Body of pancreas (tissue), 4 donors: ENCODE measurements around the gene SAP30. TPM values are rescaled to one million over a fixed set of nuclear protein-coding genes. Genes with fewer than 3 reads are reported as not detected.

Source experiments
- ATAC-seq: fragments of 150-250 bp; one replicate; pipeline ENCODE4 v1.9.1; 2016
- DNase-seq, 4 donors: peaks; one replicate each; pipeline ENCODE4 v3.0.0-alpha.2; 2019
- H3K27ac ChIP-seq, 4 donors: fragments of 200-600 bp; sonication (generic); 1 replicate in 3 of 4; 2 replicates in 1 of 4; pipeline versions ENCODE4 v1.5.1 to v1.6.1; 2016 to 2019; ENCODE audit warnings: mild to moderate bottlenecking in 1 of 4, mixed read lengths in 1 of 4, moderate library complexity in 1 of 4
- H3K27me3 ChIP-seq, 2 donors: fragments of 200-600 bp; sonication (generic); one replicate each; pipeline ENCODE4 v1.6.0; 2016; ENCODE audit warnings: mild to moderate bottlenecking in 1 of 2
- H3K36me3 ChIP-seq, 2 donors: fragments of 200-600 bp; sonication (generic); replicated peaks in 1 of 2; 2 replicates each; pipeline ENCODE4 v1.5.1; 2016; ENCODE audit warnings: low read depth in 2 of 2; ENCODE audit not compliant: insufficient read depth in 1 of 2
- H3K4me1 ChIP-seq: fragments of 200-600 bp; sonication (generic); one replicate; pipeline ENCODE4 v1.6.0; 2016
- H3K4me3 ChIP-seq, 2 donors: fragments of 200-600 bp; sonication (generic); 1 replicate in 1 of 2; 2 replicates in 1 of 2; pipeline ENCODE4 v1.5.1; 2016 to 2019
- H3K9me3 ChIP-seq, 3 donors: fragments of 200-600 bp; sonication (generic); 1 replicate in 2 of 3; 2 replicates in 1 of 3; pipeline ENCODE4 v1.5.1; 2016
- POLR2A ChIP-seq, 3 donors: fragments of 450-650 bp; IDR thresholded peaks; one replicate each; pipeline ENCODE4 v1.6.1; 2016; ENCODE audit warnings: antibody characterized with exemption in 3 of 3, mild to moderate bottlenecking in 2 of 3
- WGBS, 2 donors: methylation state at CpG; one replicate each; pipeline ENCODE4 v1.1.5; 2017; 5-methylcytosine and 5-hydroxymethylcytosine counted together
- intact Hi-C: fragments of 100-400 bp; cut with DNase I; formaldehyde crosslinking; loops from one replicate; pipeline ENCODE4 v1.15.1; 2023
- total RNA-seq, 2 donors: library from RNA; depleted of rRNA; stranded (reverse); fragments of >200 nt; gene quantifications; one replicate each; pipeline ENCODE4 v1.1.0, GENCODE V29; 2016
- TF ChIP-seq, protein P1 (sequence below), 7 experiments: fragments of 450-650 bp in 4 of 7; fragments of 200-600 bp in 3 of 7; sonication (generic) in 3 of 7; IDR thresholded peaks; one replicate each; pipeline ENCODE4 v1.5.1; 2016 to 2019; ENCODE audit warnings: antibody characterized with exemption in 7 of 7

The SAP30 gene
- total RNA-seq, 2 donors from 2014 or later: 10.2 to 10.6 TPM

DNA sequence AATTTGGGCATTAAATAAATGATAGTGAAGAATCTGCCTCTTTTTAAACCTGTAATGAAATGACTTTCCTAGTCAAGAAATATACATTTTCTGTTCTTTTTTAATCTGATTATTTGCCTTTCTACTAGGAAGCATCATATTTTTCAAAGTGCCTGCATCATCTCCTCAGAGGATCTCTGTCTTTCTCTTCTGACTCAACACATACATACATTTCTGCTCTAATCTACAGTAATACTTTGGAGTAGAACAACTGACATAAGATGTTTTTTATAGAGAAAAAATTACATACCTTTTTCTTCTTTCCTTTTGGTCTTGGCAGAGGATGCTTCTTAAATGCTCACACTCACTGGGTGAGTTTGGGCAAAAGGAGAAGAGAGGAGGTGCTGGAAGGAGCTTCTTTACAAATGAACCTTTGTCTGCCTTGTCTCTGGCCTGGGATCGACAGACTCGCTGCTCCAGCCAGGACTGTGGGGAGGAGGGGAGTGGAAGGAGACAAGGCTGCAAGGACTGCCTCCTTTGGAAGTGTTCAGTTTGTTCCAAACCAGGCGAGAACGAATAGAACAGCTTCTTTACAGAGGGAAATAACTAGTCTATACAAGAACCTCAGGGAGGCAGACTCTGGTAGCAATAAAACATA is 28.1 kb downstream of the SAP30 start, which contains the start of gene SCRG1:
Gene SCRG1, minus strand, starts transcription at position 338 of the 637 bp plus-strand sequence. CDS start 7,702 bp downstream, outside the sequence.
- Histone ChIP-seq H3K9me3 (no peaks in the 10 kb centered on the region), H3K27me3 (no peaks in the 10 kb centered on the region), H3K4me1 (no peaks in the 10 kb centered on the region), H3K27ac (no peak within 1 kb of the TSS), H3K4me3 (no peak within 1 kb of the TSS), H3K36me3 (no peaks in the 10 kb centered on the region)
- intact Hi-C loops: no loop called here
- no peak for DNase-seq
- ATAC-seq: no peak
- 61 to 83% methylated on average over 4 of the region's 4 CpGs for WGBS, 2 donors
- TF ChIP-seq POLR2A (IDR thresholded peaks at IDR 0.05): no peak
- TF ChIP-seq, protein P1, sequence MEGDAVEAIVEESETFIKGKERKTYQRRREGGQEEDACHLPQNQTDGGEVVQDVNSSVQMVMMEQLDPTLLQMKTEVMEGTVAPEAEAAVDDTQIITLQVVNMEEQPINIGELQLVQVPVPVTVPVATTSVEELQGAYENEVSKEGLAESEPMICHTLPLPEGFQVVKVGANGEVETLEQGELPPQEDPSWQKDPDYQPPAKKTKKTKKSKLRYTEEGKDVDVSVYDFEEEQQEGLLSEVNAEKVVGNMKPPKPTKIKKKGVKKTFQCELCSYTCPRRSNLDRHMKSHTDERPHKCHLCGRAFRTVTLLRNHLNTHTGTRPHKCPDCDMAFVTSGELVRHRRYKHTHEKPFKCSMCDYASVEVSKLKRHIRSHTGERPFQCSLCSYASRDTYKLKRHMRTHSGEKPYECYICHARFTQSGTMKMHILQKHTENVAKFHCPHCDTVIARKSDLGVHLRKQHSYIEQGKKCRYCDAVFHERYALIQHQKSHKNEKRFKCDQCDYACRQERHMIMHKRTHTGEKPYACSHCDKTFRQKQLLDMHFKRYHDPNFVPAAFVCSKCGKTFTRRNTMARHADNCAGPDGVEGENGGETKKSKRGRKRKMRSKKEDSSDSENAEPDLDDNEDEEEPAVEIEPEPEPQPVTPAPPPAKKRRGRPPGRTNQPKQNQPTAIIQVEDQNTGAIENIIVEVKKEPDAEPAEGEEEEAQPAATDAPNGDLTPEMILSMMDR (IDR thresholded peaks at IDR 0.05): no peak

DNA sequence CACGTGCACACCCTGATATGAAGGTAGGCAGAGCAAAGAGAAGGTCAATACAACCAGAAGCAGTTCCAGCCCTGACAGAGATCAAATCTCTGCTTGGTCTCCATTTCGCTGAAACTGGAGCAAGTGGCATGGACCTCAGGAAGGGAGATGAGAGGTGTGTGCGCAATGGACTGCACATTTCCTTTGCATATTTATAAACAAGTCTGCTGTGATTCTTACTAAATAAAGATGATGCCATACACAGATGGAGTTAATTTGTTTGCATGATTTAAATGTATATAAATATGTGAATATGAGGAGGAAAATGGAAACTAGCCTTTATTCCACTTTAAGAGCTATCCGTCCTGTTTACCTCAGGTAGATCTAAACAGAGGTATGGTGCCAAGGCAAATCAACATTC is 30.3 kb downstream of the SAP30 start:
- DNase-seq (no peak), ATAC-seq (no peak)
- TF ChIP-seq POLR2A (IDR thresholded peaks at IDR 0.05): no peak
- TF ChIP-seq, protein P1 (IDR thresholded peaks at IDR 0.05): no peak
- Histone ChIP-seq H3K27ac (no peak overlapping the region), H3K27me3 (no peaks in the 10 kb centered on the region), H3K9me3 (no peaks in the 10 kb centered on the region), H3K4me3 (no peak overlapping the region), H3K36me3 (no peaks in the 10 kb centered on the region), H3K4me1 (peaks cover 3% of the 10 kb centered on the region)
- intact Hi-C loops: no loop called here
- 54 to 58% methylated on average over 4 of the region's 4 CpGs for WGBS, 2 donors

DNA sequence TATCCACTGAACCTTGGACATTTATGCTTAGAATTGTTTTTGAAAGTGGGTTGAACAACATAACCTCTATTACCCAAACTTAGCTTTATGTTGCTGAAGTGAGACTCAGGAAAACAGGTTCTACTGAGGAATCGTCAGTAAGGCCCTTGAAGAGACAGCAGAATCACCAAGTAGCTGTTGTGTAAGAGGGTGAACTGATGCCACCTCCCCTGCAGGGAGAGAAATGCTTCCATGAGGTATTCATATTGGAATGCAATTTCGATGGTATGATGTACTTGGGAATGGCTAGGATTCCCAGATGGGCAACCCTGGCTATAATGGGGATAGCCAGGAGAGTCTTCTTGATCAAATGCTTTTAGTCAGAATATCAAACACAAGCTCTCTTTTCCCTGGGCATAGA is 32.3 kb downstream of the SAP30 start:
- intact Hi-C loops: no loop called here
- ATAC-seq (no peak), DNase-seq (no peak)
- TF ChIP-seq POLR2A (IDR thresholded peaks at IDR 0.05): no peak
- TF ChIP-seq, protein P1 (IDR thresholded peaks at IDR 0.05): no peak
- Histone ChIP-seq H3K27ac (no peak overlapping the region), H3K9me3 (no peaks in the 10 kb centered on the region), H3K4me1 (peaks cover 3% of the 10 kb centered on the region), H3K27me3 (no peaks in the 10 kb centered on the region), H3K36me3 (no peaks in the 10 kb centered on the region), H3K4me3 (no peak overlapping the region)
- WGBS, 2 donors: 85 to 89% methylated on average over 2 of the region's 2 CpGs

DNA sequence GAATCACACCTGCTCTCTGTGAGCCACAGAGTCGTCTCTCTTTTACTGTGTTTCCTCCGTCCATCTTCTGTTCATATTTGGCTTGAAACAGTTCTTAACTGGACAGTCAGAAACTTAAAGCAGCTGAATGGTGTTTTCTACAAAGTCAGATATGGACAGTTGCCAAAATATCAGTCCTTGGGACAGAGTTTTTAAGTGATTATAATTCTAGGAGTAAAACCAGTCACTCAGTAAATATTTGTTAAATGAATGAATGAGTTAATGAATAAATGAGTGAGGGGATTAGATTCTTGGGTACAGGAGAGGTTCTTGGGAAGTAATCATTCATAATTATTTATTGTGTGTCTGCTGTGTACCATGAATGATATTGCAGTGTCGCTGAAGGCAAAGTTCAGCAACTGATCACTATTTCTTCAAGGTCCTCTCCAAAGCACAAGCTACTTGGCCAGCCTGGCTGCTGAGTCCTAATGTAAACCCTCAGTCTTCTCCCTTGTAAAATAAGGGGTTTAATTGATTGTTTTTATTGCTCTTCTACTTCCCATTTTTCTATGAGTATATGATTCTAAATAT is 33.6 kb downstream of the SAP30 start:
- TF ChIP-seq, protein P1 (IDR thresholded peaks at IDR 0.05): no peak
- TF ChIP-seq POLR2A (IDR thresholded peaks at IDR 0.05): no peak
- intact Hi-C loops: no loop called here
- peak in 1 of 4 donors; percentile 25 for DNase-seq
- peak; percentile 30 for ATAC-seq
- no peaks in the 10 kb centered on the region for H3K27me3 ChIP-seq
- no peak overlapping the region for H3K4me3 ChIP-seq
- H3K36me3 ChIP-seq: no peaks in the 10 kb centered on the region
- 21 to 30% methylated on average over 3 of the region's 3 CpGs for WGBS, 2 donors
- peaks cover 3% of the 10 kb centered on the region for H3K4me1 ChIP-seq
- no peak overlapping the region for H3K27ac ChIP-seq
- no peaks in the 10 kb centered on the region for H3K9me3 ChIP-seq
